GM18508 (cell line): ENCODE measurements around the gene ENTPD8.

Experiments used
- ATAC-seq: cut with Tn5 transposase; IDR thresholded peaks from one replicate; pipeline ENCODE4 v1.9.1; 2021; ENCODE audit warnings: moderate number of reproducible peaks; ENCODE audit not compliant: insufficient read depth, unreplicated experiment

The ENTPD8 gene

GRCh38 chr9:137448602-137448962, 7.4 kb upstream of the ENTPD8 start:
- no peak for ATAC-seq

GRCh38 chr9:137447722-137448601, 6.8 kb upstream of the ENTPD8 start:
- ATAC-seq: no peak

- ATAC-seq: no peak
These were observed 5.8 kb upstream of the ENTPD8 start for GRCh38 chr9:137446851-137447471.

DNA sequence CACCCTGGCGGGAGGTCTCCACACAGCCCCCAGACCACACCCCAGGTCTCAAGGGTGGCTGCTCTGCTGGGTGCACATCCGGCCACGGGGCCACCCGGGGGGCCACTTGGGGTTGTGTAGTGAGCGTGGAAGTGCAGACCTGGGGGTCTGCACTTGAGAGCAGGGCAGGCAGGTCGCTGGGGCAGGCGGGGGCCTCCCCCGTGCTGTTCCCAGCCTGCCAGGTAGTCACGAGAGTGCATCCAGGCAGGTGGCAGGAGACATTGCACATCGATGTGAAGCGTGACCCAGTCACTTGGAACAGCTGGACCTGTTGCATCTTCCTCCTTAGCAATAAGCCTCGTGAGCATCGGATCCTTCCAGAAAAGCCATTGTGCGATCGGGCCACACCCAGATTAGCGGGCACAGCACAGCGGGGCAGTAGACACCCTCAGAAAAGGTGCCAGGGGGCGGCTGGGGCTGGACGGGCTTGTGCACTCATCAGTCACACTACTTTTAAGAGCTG, 4.8 kb upstream of the ENTPD8 start:
- ATAC-seq: no peak

GRCh38 chr9:137445275-137445807, 4.2 kb upstream of the ENTPD8 start:
- ATAC-seq: no peak

- no peak for ATAC-seq
These were observed 3.1 kb upstream of the ENTPD8 start for GRCh38 chr9:137444106-137444790.

DNA sequence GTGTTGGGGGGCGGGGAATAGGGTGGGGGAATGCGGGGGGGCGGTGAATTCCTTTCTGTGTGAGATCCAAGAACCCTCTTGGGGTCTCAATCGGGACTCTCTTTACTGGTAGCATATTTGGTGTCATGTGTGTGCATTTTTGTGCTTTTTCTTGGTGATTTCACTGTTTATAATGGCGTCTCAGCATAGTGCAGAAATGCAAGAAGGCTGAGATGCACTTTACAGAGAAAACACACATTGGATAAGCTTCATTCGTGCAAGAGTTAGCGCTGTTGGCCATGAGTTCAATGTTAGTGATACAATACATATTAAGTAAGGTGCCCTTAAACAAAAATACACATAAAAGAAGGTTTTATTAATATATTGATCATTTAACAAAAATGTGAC, 771 bp upstream of the ENTPD8 start:
- ATAC-seq: no peak

DNA sequence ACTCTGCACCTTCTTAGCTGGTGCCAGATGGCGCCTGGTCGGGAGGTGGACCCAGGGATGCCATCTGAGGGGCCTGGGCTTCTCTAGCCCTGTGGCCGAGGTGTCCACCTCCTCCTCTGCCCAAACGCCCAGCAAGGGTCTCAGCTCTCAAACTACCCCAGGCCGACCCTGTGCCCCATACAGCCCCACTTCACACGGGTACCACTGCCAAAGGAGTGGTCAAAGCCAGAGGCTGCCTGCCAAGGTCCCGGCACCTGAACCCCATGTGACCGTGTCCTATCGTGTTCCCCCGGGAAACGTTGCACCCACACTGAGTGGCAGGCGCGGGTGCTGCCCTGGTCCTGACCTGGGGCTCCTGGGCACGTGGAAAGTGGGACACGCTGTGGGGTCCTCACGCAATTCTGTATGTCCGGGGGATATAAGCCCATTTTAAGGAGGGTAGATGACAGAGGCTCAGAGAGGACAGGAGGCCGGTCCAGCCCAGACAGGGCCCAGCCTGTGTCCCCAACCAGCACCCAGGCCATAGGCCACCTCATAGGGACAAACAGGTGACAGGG, 1.9 kb downstream of the ENTPD8 start:
- no peak for ATAC-seq

- ATAC-seq: no peak
These were observed 2.5 kb downstream of the ENTPD8 start for GRCh38 chr9:137438591-137439157.

- no peak for ATAC-seq
These were observed 3.2 kb downstream of the ENTPD8 start for GRCh38 chr9:137437691-137438590.

- no peak for ATAC-seq
These were observed 4.2 kb downstream of the ENTPD8 start for GRCh38 chr9:137436761-137437600.

- no peak for ATAC-seq
These were observed 5.0 kb downstream of the ENTPD8 start for GRCh38 chr9:137435980-137436760.

DNA sequence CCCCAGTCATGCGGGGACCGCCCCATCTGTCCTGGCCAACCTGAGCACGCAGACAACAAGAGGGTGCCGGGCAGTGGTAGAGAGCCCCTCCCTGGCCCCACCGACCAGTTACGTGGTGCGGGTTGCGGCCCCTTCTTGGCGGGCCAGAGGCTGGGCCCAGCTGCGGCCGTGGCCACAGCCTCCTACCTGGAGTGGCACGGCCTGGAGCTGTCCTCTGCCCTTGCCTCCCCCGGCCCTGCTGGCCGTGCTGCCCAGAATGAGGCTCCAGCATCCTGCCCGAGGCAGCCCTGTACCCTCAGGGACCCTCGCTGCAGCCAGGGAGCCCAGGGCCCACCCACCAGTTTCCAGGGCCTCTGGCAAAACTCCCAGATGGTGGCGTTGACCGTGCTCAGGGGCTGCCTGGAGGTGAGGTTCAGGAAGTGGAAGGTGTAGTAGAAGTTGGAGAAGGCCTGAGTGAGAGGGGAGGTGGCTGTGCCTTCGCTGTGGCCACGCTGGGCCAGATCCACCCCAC, 5.7 kb downstream of the ENTPD8 start:
- ATAC-seq: no peak

DNA sequence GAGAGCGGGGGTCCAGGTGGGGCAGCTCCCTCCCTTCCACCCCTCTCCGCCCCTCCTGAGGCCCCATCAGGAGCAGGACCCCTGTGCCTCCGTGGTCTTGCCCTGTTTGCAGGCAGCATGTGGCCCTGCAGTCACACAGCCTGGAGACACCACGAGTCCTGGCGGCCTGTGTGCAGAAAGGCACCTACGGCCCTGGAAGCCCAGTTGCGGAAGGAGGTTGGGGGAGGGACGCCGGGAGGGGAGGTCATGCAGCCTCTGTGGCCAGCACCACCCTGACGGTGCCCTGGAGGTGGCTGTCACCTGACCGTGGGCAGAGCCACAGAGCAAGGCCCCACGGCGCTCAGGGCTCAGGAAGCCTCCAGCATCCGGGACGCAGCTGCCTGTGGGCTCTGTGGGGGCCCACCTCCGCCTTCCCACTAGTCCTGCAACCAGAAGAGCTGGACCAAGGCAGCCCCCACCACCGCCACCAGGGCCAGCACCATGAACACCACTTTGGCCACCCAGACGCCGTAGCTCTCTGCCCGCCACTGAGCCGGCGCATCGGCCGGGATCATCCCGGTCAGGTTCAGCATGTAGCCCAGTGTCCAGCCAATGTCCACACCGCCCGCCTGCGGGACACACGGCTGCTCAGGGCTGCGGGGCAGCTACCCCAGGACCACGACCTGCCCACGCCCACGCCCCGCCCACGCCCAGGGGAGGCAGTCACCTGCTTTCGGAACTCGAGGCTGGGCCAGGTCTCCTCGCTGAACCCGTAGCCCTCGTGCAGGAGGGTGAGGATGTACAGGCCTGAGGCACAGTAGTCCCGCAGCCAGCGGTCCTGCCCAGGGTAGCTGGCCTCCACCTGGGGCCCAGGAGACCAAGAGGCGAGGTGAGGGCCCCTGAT, 6.4 kb downstream of the ENTPD8 start:
- no peak for ATAC-seq

DNA sequence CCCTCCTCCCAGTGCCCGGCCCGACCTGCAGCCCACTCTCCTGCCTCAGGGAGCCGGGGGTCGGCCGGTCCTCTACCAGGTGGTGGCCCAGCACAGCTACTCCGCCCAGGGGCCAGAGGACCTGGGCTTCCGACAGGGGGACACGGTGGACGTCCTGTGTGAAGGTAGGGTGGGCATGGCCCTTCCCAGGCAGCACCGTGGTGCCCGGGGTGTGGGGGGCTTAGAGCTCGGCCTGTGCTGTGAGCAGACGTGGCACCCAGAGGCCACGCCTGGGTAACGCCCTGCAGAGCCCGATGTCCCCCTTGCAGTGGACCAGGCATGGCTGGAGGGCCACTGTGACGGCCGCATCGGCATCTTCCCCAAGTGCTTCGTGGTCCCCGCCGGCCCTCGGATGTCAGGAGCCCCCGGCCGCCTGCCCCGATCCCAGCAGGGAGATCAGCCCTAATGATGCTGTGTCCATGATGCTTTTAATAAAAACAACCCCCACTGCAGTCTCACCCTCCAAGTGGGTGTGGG, 7.2 kb downstream of the ENTPD8 start:
- ATAC-seq: no peak

- no peak for ATAC-seq
These were observed 7.7 kb downstream of the ENTPD8 start for GRCh38 chr9:137433349-137433915.
